Loucy (cell line): ENCODE measurements around the gene PLCG1.

ENCODE experiments used
- H2AFZ ChIP-seq: fragments of 200-600 bp; sonication (generic); 2 replicates; pipeline ENCODE4 v1.6.0; 2016; ENCODE audit warnings: antibody characterized with exemption, mild to moderate bottlenecking, low read length, moderate library complexity
- H3F3A ChIP-seq: fragments of 200-600 bp; 2 replicates; pipeline ENCODE4 v1.6.0; 2016; ENCODE audit warnings: antibody characterized with exemption, low read depth, mild to moderate bottlenecking
- H3K27me3 ChIP-seq: fragments of 200-600 bp; sonication (generic); 2 replicates; pipeline ENCODE4 v1.6.1; 2014; ENCODE audit warnings: low read length, mild to moderate bottlenecking; ENCODE audit not compliant: insufficient read depth, poor library complexity, severe bottlenecking
- H3K36me3 ChIP-seq: fragments of 200-600 bp; sonication (generic); 2 replicates; pipeline ENCODE4 v1.6.1; 2016; ENCODE audit warnings: low read length; ENCODE audit not compliant: insufficient read depth
- H3K4me1 ChIP-seq: fragments of 200-600 bp; sonication (generic); 2 replicates; pipeline ENCODE4 v1.5.1; 2014; ENCODE audit warnings: low read length, mild to moderate bottlenecking; ENCODE audit not compliant: insufficient read depth, poor library complexity, severe bottlenecking
- H3K4me2 ChIP-seq: fragments of 200-600 bp; sonication (generic); 2 replicates; pipeline ENCODE4 v1.6.0; 2014; ENCODE audit warnings: antibody characterized with exemption, low read length, low read depth, mild to moderate bottlenecking; ENCODE audit not compliant: poor library complexity, severe bottlenecking
- H3K4me3 ChIP-seq: fragments of 200-600 bp; sonication (generic); 2 replicates; pipeline ENCODE4 v1.5.1; 2014; ENCODE audit warnings: low read length, mild to moderate bottlenecking, mixed read lengths; ENCODE audit not compliant: poor library complexity, severe bottlenecking
- H3K79me2 ChIP-seq: fragments of 200-600 bp; sonication (generic); 2 replicates; pipeline ENCODE4 v1.6.1; 2014; ENCODE audit warnings: low read length; ENCODE audit not compliant: insufficient read depth
- H3K9ac ChIP-seq: fragments of 200-600 bp; sonication (generic); 2 replicates; pipeline ENCODE4 v1.6.0; 2014; ENCODE audit warnings: mild to moderate bottlenecking, low read depth, low read length, moderate library complexity; ENCODE audit not compliant: poor library complexity, severe bottlenecking
- H3K9me2 ChIP-seq: fragments of 200-600 bp; sonication (generic); replicated peaks from 2 replicates; pipeline ENCODE4 v1.6.1; 2016; ENCODE audit warnings: low read depth, low read length, mixed read lengths
- H3K9me3 ChIP-seq: fragments of 200-600 bp; sonication (generic); 2 replicates; pipeline ENCODE4 v1.6.1; 2014; ENCODE audit warnings: mild to moderate bottlenecking, antibody characterized with exemption, low read length, low read depth; ENCODE audit not compliant: insufficient read depth
- H4K20me1 ChIP-seq: fragments of 200-600 bp; sonication (generic); 2 replicates; pipeline ENCODE4 v1.6.0; 2014; ENCODE audit warnings: antibody characterized with exemption, low read length, mild to moderate bottlenecking; ENCODE audit not compliant: insufficient read depth, poor library complexity, severe bottlenecking
- EZH2phosphoT487 ChIP-seq: fragments of 200-600 bp; IDR thresholded peaks from 2 replicates; pipeline ENCODE4 v1.6.1; 2018; ENCODE audit warnings: antibody characterized with exemption, mild to moderate bottlenecking, moderate library complexity, borderline replicate concordance
- TF ChIP-seq, protein P1 (sequence below): fragments of 200-600 bp; sonication (generic); conservative IDR thresholded peaks from 2 replicates; pipeline ENCODE4 v1.5.1; 2014; ENCODE audit warnings: mild to moderate bottlenecking, antibody characterized with exemption, low read length

PLCG1 gene

DNA sequence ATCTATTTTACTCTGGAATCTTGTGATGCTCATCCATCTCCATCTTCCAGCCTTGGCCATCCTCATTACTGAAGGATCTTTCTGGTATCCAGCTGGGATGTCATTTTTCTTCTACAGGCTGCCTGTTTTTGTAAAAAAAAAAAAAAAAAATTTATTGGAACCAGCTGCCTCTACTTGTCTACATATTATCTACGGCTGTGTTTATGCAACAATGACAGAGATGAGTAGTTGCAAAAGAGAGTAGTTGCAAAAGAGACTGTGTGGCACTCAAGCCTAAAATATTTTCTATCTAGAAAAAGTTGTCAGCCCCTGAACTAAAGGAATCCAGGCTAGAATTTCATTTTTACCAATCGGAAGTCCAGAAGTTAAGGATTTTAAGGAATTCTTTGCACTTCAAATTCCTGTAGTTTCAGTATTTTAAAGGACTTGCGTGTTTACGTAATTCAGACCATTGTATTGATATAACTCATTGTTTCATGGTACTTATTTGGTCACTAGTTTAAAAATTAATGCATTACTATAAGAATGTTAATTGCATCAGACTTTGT, 38.6 kb upstream of the PLCG1 start:
- Histone ChIP-seq H3K4me1 (no peaks in the 10 kb centered on the region), H3K4me2 (no peak overlapping the region), H2AFZ (no peak overlapping the region), H3K9me3 (no peaks in the 10 kb centered on the region), H3K4me3 (no peak overlapping the region), H3K36me3 (peaks cover 83% of the 10 kb centered on the region), H3K27me3 (no peaks in the 10 kb centered on the region), H3K79me2 (no peaks in the 10 kb centered on the region), H4K20me1 (peaks cover 7% of the 10 kb centered on the region), H3F3A (no peaks in the 10 kb centered on the region), H3K9ac (no peak overlapping the region), H3K9me2 (no peaks in the 10 kb centered on the region)
- TF ChIP-seq, protein P1, sequence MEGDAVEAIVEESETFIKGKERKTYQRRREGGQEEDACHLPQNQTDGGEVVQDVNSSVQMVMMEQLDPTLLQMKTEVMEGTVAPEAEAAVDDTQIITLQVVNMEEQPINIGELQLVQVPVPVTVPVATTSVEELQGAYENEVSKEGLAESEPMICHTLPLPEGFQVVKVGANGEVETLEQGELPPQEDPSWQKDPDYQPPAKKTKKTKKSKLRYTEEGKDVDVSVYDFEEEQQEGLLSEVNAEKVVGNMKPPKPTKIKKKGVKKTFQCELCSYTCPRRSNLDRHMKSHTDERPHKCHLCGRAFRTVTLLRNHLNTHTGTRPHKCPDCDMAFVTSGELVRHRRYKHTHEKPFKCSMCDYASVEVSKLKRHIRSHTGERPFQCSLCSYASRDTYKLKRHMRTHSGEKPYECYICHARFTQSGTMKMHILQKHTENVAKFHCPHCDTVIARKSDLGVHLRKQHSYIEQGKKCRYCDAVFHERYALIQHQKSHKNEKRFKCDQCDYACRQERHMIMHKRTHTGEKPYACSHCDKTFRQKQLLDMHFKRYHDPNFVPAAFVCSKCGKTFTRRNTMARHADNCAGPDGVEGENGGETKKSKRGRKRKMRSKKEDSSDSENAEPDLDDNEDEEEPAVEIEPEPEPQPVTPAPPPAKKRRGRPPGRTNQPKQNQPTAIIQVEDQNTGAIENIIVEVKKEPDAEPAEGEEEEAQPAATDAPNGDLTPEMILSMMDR: no peak
- no peak for TF ChIP-seq EZH2phosphoT487

DNA sequence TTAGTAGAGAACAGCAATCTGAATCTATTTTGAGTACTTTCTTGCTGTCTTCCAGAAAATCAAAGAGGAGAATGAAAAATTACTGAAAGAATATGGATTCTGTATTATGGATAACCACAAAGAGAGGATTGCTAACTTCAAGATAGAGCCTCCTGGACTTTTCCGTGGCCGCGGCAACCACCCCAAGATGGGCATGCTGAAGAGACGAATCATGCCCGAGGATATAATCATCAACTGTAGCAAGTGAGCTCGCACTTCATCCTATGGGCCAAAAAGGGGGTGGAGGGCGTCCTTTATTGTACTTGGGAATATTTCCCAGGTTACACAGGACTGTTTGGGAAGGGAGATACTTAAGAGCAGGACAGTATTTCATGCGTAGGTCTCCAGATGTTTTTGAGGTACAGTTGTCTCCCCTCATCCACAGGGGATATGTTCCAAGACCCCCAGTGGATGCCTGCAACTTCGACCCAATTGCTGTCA, 37.3 kb upstream of the PLCG1 start:
- Histone ChIP-seq H3K4me2 (no peak overlapping the region), H3K9me2 (no peaks in the 10 kb centered on the region), H3F3A (no peaks in the 10 kb centered on the region), H3K79me2 (no peaks in the 10 kb centered on the region), H4K20me1 (peaks cover 7% of the 10 kb centered on the region), H3K9ac (no peak overlapping the region), H3K36me3 (peaks cover 87% of the 10 kb centered on the region), H2AFZ (no peak overlapping the region), H3K27me3 (no peaks in the 10 kb centered on the region), H3K4me1 (no peaks in the 10 kb centered on the region), H3K4me3 (no peak overlapping the region), H3K9me3 (no peaks in the 10 kb centered on the region)
- TF ChIP-seq EZH2phosphoT487: no peak
- TF ChIP-seq, protein P1: no peak

- no peaks in the 10 kb centered on the region for H3F3A ChIP-seq
- no peaks in the 10 kb centered on the region for H3K4me1 ChIP-seq
- H3K79me2 ChIP-seq: no peaks in the 10 kb centered on the region
- H3K4me3 ChIP-seq: no peak overlapping the region
- no peaks in the 10 kb centered on the region for H3K9me2 ChIP-seq
- H2AFZ ChIP-seq: no peak overlapping the region
- H4K20me1 ChIP-seq: no peaks in the 10 kb centered on the region
- H3K9ac ChIP-seq: no peak overlapping the region
- no peaks in the 10 kb centered on the region for H3K9me3 ChIP-seq
- TF ChIP-seq, protein P1: no peak
- TF ChIP-seq EZH2phosphoT487: no peak
- no peaks in the 10 kb centered on the region for H3K27me3 ChIP-seq
- H3K36me3 ChIP-seq: peaks cover 78% of the 10 kb centered on the region
- H3K4me2 ChIP-seq: no peak overlapping the region
Measured at GRCh38 chr20:41101660-41102059, 35.7 kb upstream of the PLCG1 start.
